ENCODE data around the gene TMCC2.
"Not testable (repeated sequence)": the region's sequence is repeated elsewhere in the genome, so short reads cannot be mapped to it uniquely, and the experiment has no call there.

TMCC2 gene

GRCh38 chr1:205229916-205230700 lies 2.4 kb downstream of the TMCC2 start:
- peaks cover 35% of the 10 kb centered on the region for H3K27me3 ChIP-seq (ENCODE audit: insufficient read depth, poor library complexity, severe bottlenecking)
- peak in 1 of 2 experiments; percentile 42 for DNase-seq (ENCODE audit: low read depth in 1 of 2, low spot score in 1 of 2)

GRCh38 chr1:205230982-205231381 lies 3.2 kb downstream of the TMCC2 start:
- Histone ChIP-seq H3K27me3 (ENCODE audit: insufficient read depth, poor library complexity, severe bottlenecking) (peaks cover 27% of the 10 kb centered on the region), H3K27ac (replicated peaks) (no peak overlapping the region), H3K4me3 (replicated peaks; ENCODE audit: insufficient read depth, low read length) (no peak overlapping the region)
- no peak for TF ChIP-seq POLR2AphosphoS5 (IDR thresholded peaks at IDR 0.05; ENCODE audit: low read depth)
- TF ChIP-seq SPI1 (IDR thresholded peaks at IDR 0.05; ENCODE audit: borderline replicate concordance, low read depth) = no peak
- no peak for TF ChIP-seq CTCF (IDR thresholded peaks at IDR 0.05; ENCODE audit: insufficient read depth, low read length)
- no peak for TF ChIP-seq GABPA (IDR thresholded peaks at IDR 0.05; ENCODE audit: low read depth)
- no peak for TF ChIP-seq REST (IDR thresholded peaks at IDR 0.05; ENCODE audit: insufficient replicate concordance, low read depth)
- no peak for DNase-seq (ENCODE audit: low read depth in 1 of 2, low spot score in 1 of 2)

More at GRCh38 chr1:205229916-205230700, 2.4 kb downstream of the TMCC2 start:
- TF ChIP-seq REST (IDR thresholded peaks at IDR 0.05; ENCODE audit: insufficient replicate concordance, low read depth) = no peak
- TF ChIP-seq POLR2AphosphoS5 (IDR thresholded peaks at IDR 0.05; ENCODE audit: low read depth) = no peak
- no peak for TF ChIP-seq GABPA (IDR thresholded peaks at IDR 0.05; ENCODE audit: low read depth)
- TF ChIP-seq SPI1 (IDR thresholded peaks at IDR 0.05; ENCODE audit: borderline replicate concordance, low read depth) = no peak
- TF ChIP-seq CTCF (IDR thresholded peaks at IDR 0.05; ENCODE audit: insufficient read depth, low read length) = no peak
- Histone ChIP-seq H3K27ac (replicated peaks) (no peak overlapping the region), H3K4me3 (replicated peaks; ENCODE audit: insufficient read depth, low read length) (no peak overlapping the region)

GRCh38 chr1:205232127-205232820 lies 4.5 kb downstream of the TMCC2 start:
- peaks cover 16% of the 10 kb centered on the region for H3K27me3 ChIP-seq (ENCODE audit: insufficient read depth, poor library complexity, severe bottlenecking)
- no peak for DNase-seq (ENCODE audit: low read depth in 1 of 2, low spot score in 1 of 2)
- H3K27ac ChIP-seq (replicated peaks) = no peak overlapping the region
- TF ChIP-seq SPI1 (IDR thresholded peaks at IDR 0.05; ENCODE audit: borderline replicate concordance, low read depth) = no peak
- TF ChIP-seq POLR2AphosphoS5 (IDR thresholded peaks at IDR 0.05; ENCODE audit: low read depth) = no peak
- TF ChIP-seq GABPA (IDR thresholded peaks at IDR 0.05; ENCODE audit: low read depth) = no peak
- H3K4me3 ChIP-seq (replicated peaks; ENCODE audit: insufficient read depth, low read length) = no peak overlapping the region

GRCh38 chr1:205232945-205233397 lies 5.2 kb downstream of the TMCC2 start:
- H3K4me3 ChIP-seq (replicated peaks; ENCODE audit: insufficient read depth, low read length) = no peak overlapping the region
- no peak for DNase-seq (ENCODE audit: low read depth in 1 of 2, low spot score in 1 of 2)
- H3K27me3 ChIP-seq (ENCODE audit: insufficient read depth, poor library complexity, severe bottlenecking) = peaks cover 12% of the 10 kb centered on the region
- no peak overlapping the region for H3K27ac ChIP-seq (replicated peaks)
- TF ChIP-seq GABPA (IDR thresholded peaks at IDR 0.05; ENCODE audit: low read depth) = no peak
- no peak for TF ChIP-seq SPI1 (IDR thresholded peaks at IDR 0.05; ENCODE audit: borderline replicate concordance, low read depth)
- TF ChIP-seq POLR2AphosphoS5 (IDR thresholded peaks at IDR 0.05; ENCODE audit: low read depth) = no peak
- no peak for TF ChIP-seq CTCF (IDR thresholded peaks at IDR 0.05; ENCODE audit: insufficient read depth, low read length)

- not testable (repeated sequence) for DNase-seq (ENCODE audit: low read depth in 1 of 2, low spot score in 1 of 2); H3K4me3 ChIP-seq (replicated peaks; ENCODE audit: insufficient read depth, low read length); H3K27ac ChIP-seq (replicated peaks); H3K27me3 ChIP-seq (ENCODE audit: insufficient read depth, poor library complexity, severe bottlenecking)
Measured at GRCh38 chr1:205233986-205234385, 6.2 kb downstream of the TMCC2 start.

Data from HL-60 (cell line).